Measurements from ENCODE around the gene AGMO.

- TF ChIP-seq CTCF (IDR thresholded peaks at IDR 0.05 in 2 of 3, conservative IDR thresholded peaks at IDR 0.05 in 1 of 3; ENCODE audit: borderline replicate concordance in 1 of 3, insufficient read depth in 1 of 3, low read depth in 2 of 3, low read length in 2 of 3): no peak
- TF ChIP-seq MAX (IDR thresholded peaks at IDR 0.05): no peak
- TF ChIP-seq RAD21 (IDR thresholded peaks at IDR 0.05; ENCODE audit: low read depth): no peak
- no peak for TF ChIP-seq POLR2A (IDR thresholded peaks at IDR 0.05; ENCODE audit: borderline replicate concordance, extremely low read depth, insufficient read depth, insufficient read length)
Measured at GRCh38 chr7:15158141-15158810, 403.5 kb downstream of the AGMO start.
